ENCODE measurements around the gene SLC43A2.
A peak's percentile ranks its signal among the peaks of the same experiment; 100 is the strongest.
"Not testable (repeated sequence)": the region's sequence is repeated elsewhere in the genome, so short reads cannot be mapped to it uniquely, and the experiment has no call there.

SLC43A2 gene

DNA sequence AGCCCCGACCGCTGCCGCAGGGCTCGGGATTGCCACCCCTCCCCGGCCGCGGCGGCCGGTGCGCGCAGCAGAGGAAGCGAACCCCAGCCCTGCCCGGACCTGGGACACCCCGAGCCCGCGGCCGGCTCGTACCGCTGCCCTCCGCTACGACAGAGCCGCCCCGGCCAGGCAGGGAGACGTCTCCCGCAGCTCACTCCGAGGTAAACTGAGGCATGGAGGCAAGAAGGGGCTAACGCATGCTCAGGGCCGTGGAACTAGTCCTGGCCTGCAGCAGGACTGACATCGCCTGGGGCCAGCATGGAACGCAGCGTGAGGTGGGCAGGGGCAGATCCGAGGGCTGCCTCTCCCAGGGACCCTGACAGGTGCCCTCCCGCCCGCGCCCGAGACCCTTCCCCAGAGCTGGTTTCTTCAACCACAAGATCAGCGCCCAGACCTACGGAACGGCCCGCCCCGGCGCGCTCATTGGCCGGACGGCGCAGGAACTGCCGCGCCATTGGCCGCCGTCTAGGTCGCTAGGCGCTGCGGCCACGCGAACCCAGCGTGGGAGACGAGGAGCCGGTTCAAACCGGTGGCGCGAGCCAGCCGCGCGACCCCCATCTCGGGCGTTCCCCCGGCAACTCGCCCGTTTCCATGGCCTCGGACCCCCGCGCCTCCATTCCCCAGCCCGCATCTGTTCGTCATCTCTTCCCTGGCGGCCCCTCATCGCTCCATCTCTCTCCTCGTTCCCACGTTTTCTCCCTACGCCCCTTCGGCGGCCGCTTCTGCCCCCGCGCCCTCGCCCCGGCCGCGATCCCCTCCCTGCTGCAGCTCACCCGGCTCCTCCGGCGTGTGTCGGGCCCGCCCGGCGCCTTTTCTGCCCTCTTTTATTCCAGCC lies at the start of gene SLC43A2:
SLC43A2 (minus strand) TSS at position 853 of the 874 bp plus-strand sequence. CDS start 960 bp downstream, outside the sequence.
- peak; percentile 32 to 56 for DNase-seq (ENCODE audit: low read depth in 2 of 2)

DNA sequence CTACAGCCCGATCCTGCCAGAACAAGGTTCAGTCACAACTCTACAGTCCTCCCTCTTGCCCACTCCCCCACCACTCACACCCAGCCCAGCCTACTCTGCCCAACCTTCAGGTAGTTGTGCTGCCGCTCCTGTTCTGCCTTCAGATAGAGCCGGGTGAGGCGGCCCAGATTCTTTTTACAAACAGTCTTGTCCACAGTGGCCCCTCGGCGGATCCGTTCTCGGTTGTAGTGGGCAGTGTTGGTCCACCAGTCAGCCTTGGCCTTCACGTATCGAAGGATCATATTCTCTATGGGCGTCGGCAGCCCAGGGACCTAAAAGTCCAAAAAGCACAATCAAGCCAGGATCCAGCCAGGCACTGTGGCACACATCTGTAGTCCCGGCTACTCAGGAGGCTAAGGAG lies 47.8 kb upstream of the SLC43A2 start:
- DNase-seq (ENCODE audit: low read depth in 2 of 2): no peak

DNA sequence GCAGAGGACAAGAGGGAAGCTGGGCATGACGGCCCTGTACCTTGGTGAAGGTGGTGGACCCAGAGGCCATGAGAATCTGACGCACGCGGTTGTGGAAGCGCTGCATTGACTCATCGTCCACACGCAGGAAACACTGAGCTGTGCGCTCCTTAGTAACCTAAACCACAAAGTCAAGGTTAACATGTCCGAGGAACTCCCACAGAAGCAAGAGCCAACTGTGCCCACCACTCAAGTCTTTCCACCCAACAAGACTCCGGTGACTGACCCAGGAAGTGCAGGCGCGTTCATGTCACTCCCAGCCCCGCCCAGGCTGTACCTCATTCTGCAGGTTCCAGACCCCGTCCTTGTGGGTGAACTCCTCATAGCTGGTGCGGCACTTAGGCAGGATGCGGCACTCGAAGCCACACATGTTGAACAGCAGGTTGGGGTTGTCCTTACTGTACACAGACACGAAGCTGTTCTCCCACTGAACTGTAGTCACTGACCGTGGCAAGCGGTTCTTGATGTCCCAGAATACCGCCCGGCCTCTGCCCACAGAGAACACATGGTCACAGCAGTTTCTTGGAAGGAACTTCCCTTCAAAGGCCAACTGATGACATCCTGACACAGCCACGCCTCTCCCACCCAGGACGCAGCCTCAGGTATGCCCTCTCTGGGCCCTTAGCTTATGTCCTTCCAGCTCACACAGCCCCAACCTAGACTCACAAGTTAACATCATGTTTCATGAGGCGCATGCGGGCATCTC lies 44.6 kb upstream of the SLC43A2 start:
- no peak for DNase-seq (ENCODE audit: low read depth in 2 of 2)

DNA sequence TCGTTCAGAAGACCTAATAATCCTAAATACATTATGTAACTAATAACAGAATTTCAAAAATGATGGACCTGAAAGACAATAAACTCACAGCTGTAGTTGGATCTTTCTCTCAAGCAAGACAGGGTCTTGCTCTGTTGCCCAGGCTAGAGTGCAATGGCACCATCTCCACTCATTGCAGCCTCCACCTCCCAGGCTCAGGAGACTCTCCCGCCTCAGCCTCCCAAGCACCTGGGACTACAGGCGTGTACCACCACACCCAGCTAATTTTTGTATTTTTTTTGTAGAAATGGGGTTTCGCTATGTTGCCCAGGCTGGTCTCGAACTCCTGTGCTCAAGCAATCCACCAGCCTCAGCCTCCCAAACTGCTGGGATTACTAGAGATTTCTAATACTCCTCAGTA lies 35.3 kb upstream of the SLC43A2 start:
- DNase-seq (ENCODE audit: low read depth in 2 of 2): not testable (repeated sequence)

DNA sequence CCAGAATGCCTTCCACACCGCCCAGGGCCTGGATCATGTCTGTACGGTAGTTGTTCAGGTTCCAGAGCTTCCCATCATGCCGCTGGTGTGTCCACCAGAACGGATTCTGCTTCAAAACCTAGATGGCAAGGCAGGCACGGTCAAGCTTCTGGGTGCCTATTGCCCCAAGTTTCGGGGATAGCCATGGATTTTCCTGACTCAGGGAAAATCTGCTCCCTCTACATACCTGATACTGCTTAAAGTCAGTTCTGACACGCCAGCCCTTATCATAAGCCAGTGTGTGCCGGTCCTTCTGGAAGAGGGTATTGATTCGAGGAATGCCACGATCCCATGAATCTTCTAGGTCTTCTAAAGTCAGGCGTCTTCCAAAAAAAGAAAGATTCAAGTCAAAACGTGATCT lies 32.4 kb upstream of the SLC43A2 start:
- DNase-seq (ENCODE audit: low read depth in 2 of 2): no peak

DNA sequence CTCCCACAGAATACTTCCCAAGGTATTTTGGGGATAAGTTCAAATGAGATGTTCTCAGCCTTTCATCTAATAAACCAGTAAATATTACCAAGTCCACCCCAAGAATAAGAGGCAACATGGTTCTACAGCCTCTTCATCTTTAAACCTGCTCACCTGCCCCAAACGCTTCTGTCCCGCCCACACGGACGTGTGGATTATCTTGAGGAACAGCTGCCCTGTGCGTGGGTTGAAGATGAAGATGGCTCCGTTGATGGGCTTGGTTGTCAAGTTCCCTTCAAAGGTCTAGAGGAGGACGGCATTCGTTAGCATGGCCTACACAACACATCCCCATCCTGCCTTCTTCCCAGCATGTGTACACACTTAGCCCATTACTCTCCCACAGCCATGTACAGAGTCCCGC lies 29.5 kb upstream of the SLC43A2 start:
- no peak for DNase-seq (ENCODE audit: low read depth in 2 of 2)

DNA sequence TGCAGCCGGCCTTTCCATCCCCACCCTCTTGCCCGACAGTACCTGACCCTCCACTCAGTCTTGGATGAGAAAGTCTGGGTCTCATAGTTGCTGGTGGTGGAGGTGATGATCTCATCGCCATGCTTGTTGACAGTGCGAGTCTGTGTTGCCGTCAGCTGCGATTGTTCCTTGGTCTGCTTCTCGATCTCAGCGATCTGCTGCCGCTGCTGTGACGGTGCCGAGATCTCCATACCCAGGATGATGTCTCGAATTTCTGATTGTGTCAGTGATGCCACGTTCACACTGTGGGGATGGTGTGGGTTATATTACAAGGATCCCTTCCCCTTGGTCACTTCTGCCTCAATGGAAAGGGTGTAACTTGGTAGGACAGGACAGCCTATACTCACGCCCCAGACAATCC lies 25.1 kb upstream of the SLC43A2 start:
- no peak for DNase-seq (ENCODE audit: low read depth in 2 of 2)

DNA sequence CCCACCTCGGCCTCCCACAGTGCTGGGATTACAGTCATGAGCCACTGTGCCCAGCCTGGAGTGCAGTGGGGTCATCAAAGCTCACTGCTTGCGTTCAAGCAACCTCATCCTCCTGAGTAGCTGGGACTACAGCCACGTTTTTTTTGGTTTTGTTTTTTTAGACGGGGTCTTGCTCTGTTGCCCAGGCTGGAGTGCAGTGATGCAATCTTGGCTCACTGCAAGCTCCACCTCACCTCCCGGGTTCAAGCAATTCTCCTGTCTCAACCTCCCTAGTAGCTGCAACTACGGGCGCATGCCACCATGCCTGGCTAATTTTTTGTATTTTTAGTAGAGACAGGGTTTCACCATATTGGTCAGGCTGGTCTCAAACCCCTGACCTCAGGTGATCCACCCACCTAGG lies 24.2 kb upstream of the SLC43A2 start:
- DNase-seq (ENCODE audit: low read depth in 2 of 2): not testable (repeated sequence)

DNA sequence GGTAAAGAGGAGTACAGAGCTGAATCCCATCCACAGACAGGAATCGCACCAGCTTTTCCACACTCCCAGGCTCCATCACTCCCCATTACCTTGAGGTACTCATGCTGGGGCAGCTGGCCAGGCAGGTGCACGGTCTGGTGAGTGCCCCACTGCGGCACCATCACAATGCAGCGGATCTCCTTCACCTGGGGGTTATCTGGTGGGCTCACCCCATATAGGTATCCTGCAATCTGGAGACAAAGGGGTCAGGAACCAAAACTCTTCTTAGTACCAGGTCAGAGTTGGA lies 22.9 kb upstream of the SLC43A2 start:
- DNase-seq (ENCODE audit: low read depth in 2 of 2): no peak

DNA sequence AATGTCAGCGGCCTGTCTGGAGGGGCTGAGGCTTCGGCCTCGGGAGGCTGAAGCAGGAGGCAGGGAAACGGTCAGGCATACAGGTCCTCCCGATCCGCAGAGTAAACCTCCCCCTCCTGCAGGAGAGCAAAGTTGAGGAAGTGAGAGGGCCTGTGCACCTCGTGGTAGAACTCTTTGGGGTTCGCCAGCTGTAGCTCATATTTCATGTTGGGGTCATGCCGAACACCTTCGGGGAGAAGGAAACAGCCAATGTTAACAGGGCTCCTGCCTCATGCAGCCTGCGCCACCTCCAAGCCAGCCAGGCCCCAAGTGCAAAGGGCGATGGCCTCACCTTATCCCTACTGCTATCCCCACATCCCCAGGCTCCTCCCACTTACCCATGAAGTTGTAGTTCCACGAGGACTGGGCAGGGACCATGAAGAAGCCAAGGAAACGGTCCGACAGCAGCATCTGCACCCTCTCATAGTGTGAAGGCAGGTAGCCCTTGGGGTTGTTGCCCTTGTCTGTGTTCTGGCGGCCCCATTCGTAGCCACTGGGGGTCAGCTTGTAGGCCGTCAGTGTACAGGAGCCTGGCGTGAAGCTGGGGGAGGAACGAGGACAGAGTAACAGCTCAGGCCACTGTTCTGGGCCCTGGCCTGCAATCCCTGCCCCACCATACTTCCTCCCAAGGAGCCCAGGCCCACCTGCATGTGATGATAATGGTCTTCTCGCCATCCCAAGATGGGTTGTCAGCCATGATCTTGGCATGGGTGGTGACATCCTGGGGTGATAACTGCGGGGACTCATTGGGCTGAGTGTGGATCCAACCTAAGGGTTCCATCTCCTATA lies 22.3 kb upstream of the SLC43A2 start:
- no peak for DNase-seq (ENCODE audit: low read depth in 2 of 2)

DNA sequence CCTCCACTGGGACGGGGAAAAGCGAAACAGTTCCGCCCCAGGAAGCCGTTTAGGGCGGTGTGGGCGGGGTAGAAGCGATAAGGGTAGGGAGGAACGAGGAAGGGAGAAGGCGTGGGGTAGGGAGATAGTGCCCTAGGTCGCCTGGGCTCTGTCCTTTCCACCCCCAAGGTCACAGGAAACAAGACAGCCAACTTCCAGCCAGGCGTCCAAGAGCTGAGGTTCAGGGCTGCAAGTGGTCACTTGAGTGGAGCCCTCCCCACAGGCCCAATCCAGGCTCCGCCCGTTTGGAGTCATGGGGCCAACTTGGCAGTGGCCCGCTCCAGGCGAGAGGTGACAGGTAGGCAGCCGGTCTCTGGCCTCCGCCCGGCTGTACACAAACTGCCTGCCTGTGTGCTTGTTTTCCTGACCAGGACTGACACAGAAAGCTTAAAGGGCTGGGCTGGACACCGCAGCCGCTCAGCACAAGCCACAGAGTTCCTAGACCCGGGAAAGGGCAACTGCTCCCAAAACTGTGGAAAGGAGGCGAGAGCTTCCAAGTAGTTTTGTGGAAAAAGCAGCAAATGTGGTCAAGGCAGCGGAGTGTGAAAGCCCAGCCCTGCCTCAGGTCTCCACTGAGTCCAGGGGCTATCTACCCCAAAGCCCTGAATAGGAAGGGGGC lies 21.3 kb upstream of the SLC43A2 start, which contains the start of gene RILP:
RILP (minus strand) TSS at position 23 of the 658 bp plus-strand sequence. CDS start 62 bp downstream, outside the sequence.
- no peak for DNase-seq (ENCODE audit: low read depth in 2 of 2)

DNA sequence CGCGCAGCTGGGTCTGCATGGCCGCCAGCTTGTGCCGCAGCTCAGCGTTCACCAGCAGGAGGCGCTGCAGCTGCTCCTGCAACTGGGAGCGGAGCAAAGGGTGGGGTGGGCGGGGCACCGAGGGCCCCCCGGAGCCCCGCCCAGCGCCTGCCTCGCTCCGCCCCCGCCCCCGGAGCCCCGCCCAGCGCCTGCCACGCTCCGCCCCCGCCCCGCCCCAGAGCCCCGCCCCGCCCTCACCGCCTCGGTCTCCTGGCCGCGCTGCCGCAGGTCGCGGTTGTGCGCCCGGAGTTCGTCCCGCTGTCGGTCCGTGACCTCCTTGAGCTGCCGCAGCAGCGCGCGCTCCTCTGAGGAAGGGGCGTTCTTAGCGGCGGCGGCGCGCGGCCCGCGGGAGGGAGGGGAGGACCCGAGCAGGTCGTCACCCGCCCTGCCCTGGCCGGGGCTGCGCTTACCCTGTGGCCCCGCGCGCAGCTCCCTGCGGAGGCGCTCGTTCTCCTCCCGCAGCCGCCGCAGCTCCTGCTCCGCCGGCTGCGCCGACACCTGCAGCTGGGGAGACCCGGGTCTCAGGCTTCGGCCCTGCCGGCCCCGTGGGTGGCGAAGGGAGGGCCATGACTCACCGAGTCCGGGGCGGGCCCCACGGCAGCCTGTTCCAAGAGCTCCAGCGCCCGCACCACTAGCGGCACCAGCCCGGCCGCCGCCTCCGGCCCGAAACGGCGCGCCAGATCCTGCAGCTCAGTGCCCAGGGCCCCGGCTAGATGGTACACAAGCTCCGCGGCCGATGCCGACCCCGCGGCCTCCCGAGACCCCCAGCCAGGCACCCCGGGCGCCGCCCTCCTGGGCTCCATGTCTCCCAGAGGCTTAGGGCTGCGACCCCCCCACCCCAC lies 20.6 kb upstream of the SLC43A2 start:
- DNase-seq (ENCODE audit: low read depth in 2 of 2): peak; percentile 87 to 89

DNA sequence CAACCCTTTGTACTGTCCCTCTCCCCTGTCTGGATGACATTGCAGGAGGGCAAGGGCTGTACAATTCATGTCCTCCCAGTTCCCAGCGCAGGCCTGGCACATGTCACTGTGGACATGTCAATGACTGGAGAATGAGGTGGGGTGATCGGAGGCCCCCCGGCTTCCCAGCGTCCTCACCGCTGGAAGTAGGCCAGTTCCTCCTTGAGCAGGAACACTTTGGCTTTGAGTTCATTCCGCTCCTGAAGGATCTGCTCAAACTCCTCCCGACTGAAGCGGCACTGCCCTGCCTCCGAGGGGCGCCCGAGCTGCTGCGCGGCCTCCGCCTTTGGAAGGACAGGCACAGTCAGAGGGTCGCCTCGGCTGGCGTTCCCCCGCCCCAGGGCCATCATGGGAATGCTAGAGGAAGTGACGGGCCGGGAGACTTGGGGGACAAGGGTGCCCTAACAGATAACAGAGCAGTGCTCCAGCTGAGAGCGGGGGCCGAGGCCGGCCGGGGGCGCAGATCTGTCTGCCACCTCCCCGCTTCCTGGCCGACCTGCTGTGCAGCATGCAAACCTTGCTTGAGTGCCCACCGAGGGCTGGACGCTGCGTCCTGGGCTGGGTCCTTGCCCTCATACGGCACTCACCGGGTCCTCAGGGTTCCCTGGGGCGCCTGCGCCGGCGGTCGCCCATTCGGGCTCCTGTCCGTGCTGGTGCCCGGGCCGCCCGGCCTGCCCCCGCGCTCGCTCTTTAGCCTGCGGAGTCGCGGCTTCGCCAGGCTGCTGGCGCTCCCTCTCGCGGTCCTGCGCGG lies 19.7 kb upstream of the SLC43A2 start:
- no peak for DNase-seq (ENCODE audit: low read depth in 2 of 2)

DNA sequence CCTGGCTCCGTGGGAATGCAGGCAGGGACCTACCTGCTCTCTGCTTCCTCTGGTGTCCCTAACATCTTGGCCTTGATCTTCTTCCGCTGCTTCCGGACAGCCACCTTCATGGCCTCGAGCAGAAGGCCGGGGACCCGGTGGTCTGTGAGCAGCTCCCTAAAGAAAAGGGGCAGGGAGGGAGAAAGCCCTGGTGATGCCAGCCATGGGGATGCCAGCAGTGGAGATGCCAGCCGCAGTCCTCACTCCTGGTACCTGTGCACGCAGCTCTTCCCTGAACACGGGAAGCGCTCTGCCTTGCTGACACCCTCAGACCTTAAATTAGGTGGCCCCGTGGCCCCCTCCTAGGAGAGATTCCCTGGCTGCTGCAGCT lies 19.2 kb upstream of the SLC43A2 start:
- DNase-seq (ENCODE audit: low read depth in 2 of 2): no peak

DNA sequence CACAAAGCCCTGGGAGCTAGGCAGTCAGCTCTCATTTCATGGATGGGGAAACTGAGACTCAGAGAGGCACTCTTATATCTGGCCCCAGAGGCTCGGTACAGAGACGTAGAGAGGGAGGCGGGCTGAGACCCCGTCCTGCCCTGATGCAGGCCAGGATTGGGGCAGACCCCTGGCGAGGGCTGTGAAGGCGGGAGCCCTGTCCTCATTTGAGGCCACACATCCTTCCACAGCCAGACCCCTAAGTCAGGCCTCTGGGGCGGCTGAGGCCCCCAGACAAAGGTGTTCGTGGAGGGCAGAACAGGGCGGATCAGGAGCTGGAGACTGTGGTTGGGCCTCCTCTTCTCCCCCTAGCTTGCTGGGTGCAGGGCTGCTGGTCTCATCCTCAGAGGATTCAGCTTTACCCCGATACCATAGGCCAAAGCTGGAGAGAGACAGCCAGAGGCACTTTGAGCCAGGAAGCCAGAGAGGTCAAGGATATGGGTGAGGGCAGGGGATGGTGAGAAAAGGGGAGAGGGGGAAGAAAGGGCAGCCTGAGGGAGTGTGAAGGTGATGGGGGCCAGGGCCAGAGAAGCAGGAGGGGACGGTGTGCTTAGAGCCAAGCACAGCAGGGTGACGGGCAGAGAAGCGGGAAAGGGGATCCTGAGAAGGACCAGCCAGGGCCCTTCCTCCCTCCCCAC lies 17.7 kb upstream of the SLC43A2 start:
- DNase-seq (ENCODE audit: low read depth in 2 of 2): no peak

DNA sequence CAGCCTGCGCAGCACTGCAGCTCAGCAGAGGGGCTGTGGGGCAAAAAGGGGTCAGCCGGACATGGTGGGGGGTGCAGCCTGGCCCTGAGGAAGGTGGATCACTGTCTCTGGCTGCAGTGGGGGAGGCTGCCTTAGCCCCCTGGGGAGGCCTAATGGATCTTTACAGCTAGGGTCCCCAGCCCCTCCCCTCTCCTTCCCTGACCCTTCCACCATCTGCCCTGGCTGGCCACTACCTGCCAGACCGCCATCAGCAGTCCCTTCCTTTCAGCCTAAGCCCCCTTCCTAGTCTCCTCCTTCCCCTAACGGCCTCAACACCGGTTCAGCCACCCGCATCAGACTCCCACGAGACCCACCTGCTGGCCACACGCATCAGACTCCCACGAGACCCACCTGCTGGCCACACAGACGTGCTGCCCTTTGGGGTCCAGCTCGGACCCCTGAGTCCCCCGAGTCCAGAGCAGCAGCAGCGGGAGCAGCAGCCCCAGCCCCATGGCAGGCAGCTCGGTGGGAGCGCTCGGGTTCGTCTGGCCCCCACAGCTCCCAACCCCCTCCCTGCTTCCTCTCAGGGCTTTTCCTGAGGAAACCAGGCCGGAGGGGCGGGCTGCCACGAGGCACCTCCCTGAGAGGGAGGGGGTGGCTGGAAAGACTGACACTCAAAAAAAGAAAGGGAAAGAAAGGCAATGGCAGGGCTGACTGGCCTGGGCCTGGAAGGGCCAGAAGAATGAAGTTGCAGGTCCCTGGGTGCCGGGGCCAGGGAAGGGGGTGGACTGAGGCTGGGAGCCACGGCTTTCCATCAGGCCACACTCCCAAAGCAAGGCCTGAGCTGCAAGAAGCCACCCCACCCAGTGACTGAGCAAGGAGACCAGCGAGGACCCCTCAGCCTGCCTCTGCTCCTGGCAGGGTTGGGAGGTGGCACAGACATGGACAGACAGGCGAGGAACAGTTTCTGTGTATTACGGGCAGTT lies 16.9 kb upstream of the SLC43A2 start, which contains the start of gene SCARF1:
SCARF1 (minus strand) TSS at position 526 of the 965 bp plus-strand sequence; CDS start at position 491, 35 bp downstream.
- no peak for DNase-seq (ENCODE audit: low read depth in 2 of 2)

DNA sequence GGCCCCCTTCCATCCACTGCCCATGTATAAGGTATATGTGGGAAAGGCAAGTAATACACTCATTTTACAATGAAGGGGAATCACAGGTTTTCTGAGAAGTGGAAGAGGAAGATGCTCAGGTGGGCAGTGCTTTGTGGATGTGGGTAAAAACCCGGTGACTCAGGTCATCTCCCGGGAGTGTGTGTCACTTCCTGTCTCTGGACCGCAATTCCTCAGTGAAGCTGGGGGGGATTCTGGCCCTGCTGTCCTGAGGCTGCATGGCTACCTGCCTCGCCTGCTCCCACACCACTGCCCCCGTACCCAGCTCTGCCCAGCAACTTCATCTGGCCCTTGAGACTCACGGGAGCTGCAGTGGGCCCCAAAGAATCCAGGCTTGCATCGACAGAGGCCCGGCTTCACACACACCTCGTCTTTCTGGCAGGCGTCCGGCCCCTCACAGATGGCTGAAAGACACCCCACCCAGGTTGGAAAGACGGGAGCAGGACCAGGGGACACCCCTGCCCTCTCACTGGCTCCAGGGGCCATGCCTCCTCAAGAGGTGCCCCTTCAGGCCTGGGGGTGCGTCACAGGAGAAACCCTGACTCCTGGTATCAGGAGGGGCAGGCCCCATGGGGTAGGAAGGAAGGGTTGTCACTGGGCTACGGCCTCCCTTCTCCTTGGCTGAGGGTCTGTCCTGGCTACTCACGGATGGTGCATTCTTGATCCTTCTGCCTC lies 16.0 kb upstream of the SLC43A2 start:
- DNase-seq (ENCODE audit: low read depth in 2 of 2): no peak
